Femur (tissue), 1 donor: Measurements from ENCODE around the gene RASGRP4.
"Not testable (repeated sequence)": the region's sequence is repeated elsewhere in the genome, so short reads cannot be mapped to it uniquely, and the experiment has no call there.

ENCODE experiments used
- DNase-seq: peaks from one replicate; pipeline ENCODE4 v3.0.0-alpha.2; 2017

Gene RASGRP4

DNA sequence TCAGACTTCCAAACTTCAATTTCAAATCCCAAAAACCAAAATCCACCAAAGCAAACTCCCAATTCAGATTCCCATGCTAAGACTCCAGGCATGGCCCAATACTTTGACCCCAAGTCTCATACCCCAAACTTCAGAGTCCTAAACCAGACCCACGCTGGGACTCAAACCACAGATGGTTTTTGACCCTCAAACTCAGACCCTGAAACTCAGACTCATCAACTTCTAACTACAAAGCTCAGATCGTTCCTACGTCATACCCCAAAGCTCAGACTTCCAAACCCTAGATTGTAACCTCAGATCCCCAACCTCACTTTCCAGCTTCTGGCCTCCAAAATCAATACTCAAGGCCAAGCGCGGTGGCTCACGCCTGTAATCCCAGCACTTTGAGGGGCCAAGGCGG, 19.3 kb upstream of the RASGRP4 start:
- no peak for DNase-seq

GRCh38 chr19:38444026-38444425, 18.0 kb upstream of the RASGRP4 start:
- no peak for DNase-seq

DNA sequence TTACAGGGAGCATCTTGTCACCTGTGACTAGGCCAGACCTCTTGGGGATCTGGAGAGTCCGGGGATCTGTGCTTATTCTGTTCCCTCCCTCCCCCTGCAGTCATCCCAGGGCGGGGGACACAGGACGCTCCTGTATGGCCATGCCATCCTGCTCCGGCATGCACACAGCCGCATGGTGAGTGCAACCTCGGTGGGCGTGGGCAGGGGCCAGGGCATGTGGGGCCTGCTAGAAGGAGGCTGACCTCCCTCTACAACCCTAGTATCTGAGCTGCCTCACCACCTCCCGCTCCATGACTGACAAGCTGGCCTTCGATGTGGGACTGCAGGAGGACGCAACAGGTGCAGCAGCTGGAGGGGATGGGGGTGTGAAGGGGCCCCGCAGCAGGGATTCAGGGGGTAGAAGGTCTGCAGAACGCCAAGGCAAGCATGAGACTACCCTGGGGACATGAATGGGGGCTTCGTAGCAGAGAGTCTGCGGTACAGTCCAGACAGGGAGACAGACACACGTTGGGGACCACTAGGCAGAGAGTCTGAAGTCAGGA, 17.5 kb upstream of the RASGRP4 start:
- no peak for DNase-seq

DNA sequence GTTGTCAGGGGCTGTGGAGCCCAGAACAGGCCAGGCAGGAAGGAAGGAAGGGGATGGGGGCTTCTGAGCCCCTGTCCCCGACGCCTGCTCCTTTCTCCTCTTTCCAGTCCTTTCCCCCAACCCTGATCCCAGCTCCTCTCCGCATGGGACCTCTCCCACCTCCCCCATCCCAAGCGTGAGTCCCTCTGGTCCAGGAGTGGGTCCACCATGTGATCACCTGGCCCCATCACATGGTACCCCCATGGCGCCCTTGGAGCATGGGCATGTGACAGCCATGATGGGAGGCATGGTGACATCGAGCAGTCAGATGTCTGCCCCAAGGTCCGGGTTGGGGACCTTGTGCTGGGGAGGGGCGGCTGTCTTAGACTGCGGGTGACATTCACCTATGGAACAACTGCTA, 16.7 kb upstream of the RASGRP4 start:
- DNase-seq: no peak

DNA sequence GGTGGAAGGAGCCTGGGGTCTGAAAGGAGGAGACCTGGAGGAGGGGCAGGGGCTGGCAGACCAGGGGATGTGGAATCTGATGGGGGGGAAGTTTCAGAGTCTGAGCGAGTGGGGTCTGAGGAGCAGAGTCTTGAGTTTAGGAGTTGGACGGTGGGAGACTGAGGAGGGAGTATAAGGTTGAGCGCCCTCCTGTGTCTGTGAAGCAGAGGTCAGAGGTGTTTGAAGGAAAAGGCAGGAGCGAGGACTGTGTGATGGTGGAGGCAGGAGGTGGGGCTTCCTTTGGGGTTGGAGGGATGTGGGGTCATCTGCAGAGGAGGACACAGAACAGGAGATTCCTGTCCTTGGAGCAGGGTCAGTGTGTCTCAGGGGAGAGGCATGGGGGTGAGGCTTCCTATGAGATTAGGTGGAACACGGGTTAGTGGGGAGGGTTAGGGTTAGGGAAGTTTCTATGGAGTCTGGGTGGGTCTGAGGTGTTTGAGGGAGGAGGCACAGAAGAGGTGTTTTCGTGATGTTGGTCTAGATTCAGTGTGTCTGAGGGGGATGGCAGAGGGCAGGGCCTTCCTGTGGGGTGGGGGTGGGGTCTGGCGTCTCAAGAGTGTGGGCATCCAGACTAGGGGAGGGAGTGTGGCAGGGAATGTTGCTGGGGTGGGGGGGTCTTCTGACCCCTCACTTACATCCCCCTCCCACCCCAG, 15.8 kb upstream of the RASGRP4 start:
- no peak for DNase-seq

- no peak for DNase-seq
Measured at GRCh38 chr19:38440592-38440991, 14.6 kb upstream of the RASGRP4 start.

DNA sequence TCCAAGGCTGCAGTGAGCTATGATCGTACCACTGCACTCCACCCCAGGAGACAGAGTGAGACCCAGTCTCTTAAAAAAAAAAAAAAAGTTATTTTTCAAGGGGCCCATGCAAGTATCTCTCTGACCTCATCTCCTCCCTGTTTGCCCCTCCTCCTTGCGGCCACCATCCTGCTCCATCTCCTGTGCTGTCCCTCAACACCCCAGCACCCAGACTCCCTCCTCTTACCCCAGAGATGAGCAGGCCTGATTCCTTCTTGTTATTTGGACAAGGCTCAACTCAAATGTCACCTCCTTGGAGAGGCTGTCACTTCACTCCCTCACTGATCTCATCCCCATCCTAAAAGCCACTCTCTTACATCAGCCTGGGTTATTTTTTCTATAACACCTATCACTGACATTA, 11.9 kb upstream of the RASGRP4 start:
- DNase-seq: no peak

DNA sequence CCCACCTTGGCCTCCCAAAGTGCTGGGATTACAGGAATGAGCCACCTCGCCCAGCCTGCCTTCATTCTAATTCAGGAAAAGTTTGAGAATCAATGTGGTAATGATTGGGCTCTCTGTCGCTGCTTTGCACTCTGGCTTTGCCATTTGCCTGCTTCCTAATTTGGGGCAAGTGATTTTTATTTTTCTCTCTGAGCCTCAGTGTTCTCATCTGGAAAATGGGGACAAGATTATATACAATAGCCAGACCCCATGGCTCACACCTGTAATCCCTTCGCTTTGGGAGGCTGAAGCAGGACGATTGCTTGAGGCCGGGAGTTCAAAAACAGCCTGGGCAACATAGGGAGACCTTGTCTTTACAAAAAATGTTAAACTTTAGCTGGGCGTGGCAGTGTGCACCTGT, 11.3 kb upstream of the RASGRP4 start:
- no peak for DNase-seq

- peak; percentile 89 for DNase-seq
Measured at GRCh38 chr19:38434549-38435051, 8.6 kb upstream of the RASGRP4 start.

DNA sequence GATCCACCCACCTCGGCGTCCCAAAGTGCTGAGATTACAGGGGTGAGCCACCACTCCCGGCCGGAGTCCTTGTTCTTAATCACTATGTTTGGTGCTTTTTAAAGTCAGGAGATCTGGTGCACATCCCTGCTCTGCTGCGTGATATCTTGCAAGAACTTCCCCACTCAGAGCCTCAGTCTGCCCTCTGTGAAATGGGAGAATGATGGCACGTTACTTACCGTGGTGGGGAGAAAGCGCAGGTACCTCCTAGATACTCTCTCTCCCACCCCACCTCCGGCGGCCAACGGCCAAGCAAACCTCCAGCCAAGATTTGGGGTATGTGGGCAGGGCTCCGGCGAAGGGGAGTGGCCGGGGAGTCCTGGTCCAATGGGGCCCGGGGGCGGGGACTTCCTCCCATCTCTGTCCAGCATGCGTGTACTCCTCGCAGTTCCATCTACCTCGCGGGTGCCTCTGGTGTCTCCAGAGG, 7.3 kb upstream of the RASGRP4 start, which contains the start of gene RYR1:
RYR1 (plus strand) TSS at position 424 of the 466 bp plus-strand sequence. CDS start 139 bp downstream, outside the sequence.
- DNase-seq: peak; percentile 81

- DNase-seq: no peak
Measured at GRCh38 chr19:38430931-38431330, 4.9 kb upstream of the RASGRP4 start.

DNA sequence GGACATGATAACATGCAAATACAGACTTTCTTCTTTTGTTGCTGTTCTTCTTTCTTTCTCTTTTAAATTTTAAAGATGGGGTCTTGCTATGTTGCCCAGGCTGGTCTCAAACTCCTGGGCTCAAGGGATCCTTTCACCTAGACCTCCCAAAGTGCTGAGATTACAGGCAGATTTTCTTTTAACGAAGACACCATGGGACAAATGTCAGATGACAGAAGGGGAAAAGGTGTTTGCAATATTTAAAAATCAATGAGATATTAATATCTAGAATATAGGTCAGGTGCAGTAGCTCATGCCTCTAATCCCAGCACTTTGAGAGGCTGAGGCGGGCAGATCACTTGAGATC, 3.8 kb upstream of the RASGRP4 start:
- DNase-seq: no peak

GRCh38 chr19:38429055-38429810, 3.2 kb upstream of the RASGRP4 start:
- DNase-seq: no peak

GRCh38 chr19:38427035-38427677, 1.1 kb upstream of the RASGRP4 start:
- DNase-seq: not testable (repeated sequence)

DNA sequence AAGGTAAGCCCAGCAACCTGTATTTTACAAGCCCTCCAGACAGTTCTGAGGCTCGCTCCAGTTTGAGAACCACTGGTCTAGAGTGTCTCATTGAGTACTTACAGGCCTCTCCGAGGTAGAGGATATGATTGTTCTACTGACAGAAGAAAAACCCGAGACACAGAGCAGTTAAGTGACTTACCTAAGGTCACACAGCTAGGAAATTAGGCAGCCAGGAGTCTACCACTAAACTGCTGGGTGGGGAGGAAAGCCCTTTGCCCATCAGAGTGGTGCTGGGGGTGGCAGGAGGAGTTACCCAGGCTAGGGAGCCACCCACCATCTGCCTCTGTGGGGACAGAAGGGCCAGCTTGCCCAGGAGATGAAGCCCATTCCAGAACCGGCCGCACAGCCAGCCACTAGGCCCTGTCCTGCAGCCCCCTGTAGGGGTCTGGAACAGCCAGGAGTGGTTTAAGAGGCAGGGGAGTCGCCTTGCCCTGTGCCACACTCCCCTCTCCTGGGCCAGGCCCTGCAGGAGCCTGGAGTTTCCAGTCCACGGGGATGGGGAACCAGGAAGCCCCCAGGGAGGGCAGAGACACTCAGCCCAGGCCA, 703 bp downstream of the RASGRP4 start:
- no peak for DNase-seq

DNA sequence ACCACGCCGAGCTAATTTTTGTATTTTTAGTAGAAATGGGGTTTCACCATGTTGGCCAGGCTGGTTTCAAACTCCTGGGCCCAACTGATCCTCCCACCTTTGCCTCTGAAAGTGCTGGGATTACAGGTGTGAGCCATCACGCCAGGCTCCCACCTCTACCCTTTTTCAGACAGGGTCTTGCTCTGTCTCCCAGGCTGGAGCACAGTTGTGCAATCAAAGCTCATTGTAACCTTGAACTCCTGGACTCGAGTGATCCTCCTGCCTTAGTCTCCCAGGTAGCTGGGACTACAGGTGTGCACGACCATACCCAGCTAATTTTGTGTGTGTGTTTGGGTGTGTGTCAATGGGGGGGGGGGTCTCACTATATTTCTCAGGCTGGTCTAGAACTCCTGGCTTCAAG, 1.7 kb downstream of the RASGRP4 start:
- no peak for DNase-seq

DNA sequence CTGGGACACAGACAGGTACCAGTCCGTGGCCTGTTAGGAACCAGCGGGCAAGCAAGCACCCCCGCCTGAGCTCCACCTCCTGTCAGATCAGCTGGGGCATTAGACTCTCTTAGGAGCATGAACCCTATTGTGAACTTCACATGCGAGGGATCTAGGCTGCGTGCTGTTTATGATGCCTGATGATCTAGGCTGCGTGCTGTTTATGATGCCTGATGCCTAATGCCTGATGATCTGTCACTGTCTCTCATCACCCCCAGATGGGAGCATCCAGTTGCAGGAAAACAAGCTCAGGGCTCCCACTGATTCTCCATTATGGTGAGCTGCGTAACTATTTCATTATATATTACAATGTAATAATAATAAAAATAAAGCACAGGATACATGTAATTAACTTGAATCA, 3.6 kb downstream of the RASGRP4 start:
- no peak for DNase-seq

GRCh38 chr19:38421856-38422255, 4.2 kb downstream of the RASGRP4 start:
- DNase-seq: no peak

DNA sequence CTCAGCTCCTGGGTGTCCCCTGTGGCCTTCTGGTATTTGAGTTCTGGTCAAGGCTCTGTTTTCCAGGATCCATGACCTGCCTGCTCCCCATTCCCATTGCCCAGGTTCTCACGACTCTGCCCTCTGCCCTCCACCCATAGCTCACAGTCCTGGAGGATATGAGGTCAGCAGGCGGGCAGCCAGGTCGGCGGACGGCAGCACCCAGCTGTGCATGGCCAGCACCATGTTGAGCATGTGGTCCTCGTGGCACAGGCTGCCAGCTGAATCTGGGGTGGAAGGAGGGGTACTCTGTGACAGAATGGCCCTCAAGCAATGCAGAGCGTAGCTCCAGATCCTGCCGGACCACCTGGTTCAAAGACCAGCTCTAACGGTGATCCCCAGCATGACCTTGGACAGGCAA, 5.1 kb downstream of the RASGRP4 start:
- DNase-seq: no peak

DNA sequence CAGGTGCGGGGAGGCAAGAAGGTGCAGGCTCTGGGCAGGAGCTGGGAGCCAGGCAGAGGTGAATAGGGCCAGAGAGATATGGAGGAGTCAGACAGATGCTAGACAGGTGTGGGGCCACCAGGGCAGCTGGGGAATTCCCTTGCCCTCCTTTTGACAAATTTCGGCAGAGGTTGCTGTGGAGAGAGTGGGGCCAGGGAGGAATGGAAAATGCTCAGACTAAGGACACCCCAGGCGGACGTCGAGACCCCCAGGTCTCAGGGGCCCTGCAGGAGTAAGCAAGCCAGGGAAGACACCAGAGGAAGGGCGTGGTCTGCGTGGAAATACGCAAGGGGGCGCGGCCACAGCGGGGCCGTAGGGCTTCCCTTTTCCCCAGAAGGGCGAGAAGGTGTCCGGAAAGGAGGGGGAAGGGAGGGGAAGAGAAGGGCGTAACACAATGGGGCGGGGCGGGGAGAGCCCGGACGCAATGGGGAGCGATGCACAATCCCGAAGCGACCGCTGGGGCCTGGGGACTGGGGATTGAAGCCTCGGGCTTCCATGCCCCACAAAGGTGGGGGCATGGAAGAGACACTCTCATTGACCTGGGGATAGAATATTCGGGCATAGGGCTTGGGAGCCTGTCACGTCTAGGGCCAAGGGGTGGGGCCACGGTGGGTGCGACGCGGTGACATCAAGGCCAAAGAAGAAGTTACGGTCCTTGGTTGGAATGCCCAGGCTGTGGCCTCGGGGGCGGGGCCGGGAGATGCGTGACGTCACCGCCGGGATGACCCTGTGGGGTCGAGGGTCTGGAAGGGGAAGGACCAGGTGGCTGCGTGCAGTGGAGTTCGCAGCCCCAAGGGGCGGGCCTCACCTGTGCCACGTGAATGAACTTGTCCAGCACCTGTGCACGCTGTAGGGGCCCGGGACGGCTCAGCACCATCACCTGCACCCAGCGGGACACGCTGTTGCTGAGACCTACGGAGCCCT, 8.2 kb downstream of the RASGRP4 start:
- DNase-seq: peak; percentile 65

- DNase-seq: no peak
Measured at GRCh38 chr19:38417146-38417543, 8.9 kb downstream of the RASGRP4 start.

- no peak for DNase-seq
Measured at GRCh38 chr19:38413416-38413815, 12.6 kb downstream of the RASGRP4 start.
